ENCODE results near the gene SULT1A2.
"Not testable (repeated sequence)": the region's sequence is repeated elsewhere in the genome, so short reads cannot be mapped to it uniquely, and the experiment has no call there.

The SULT1A2 gene

DNA sequence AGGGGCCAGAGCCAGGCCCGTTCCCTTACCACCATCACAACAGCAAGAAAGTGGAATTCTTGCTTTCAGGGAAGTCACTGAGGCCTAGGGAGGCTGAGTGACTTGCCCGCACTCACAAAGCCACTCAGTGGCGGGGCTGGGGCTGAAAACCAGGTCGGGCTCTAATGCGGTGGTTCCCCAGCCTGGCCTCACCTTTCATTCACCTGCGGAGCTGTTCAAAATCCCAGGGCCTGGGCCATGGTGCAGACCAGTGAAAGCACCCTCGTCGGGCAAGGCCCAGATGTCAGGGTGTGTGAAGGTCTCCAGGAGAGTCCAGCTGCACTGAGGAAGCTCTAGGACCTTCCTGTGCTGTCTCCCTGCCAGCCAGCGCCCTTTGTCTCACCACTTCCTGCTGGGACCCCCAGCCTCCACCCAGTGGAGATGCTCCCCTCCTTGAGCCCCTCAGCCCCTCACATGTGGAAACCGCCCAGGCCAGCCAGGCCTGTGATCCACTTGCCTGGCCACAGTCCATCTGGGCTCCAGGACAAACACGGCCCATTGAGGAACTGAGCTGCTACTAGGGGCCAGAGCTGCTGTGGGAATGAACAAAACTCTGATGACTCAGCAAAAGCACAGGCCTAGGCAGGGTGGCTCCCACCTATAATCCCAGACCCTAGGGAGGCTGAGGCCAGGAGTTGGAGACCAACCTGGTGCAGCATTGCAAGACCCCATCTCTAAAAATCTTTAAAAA, 12.2 kb upstream of the SULT1A2 start:
- CTCF ChIA-PET = interaction anchor here (1.2 kb wide), 1 partner anchor 11 kb away, joined by 8 read pairs; no protein-coding TSS in a partner anchor
- WGBS (ENCODE audit: insufficient coverage) = 79% methylated on average over 10 of the region's 11 CpGs
- peak overlapping the region in 1 of 2 experiments; percentile 56 for H3K27ac ChIP-seq (ENCODE audit: insufficient read depth in 1 of 2, low read depth in 1 of 2, low read length in 2 of 2, poor library complexity in 1 of 2, severe bottlenecking in 2 of 2)
- H3K27me3 ChIP-seq (replicated peaks in 2 of 5; ENCODE audit: control insufficient read depth in 4 of 5, insufficient read depth in 5 of 5, low read length in 4 of 5); POLR2A ChIA-PET; H3K9me3 ChIP-seq (ENCODE audit: control extremely low read depth in 1 of 5, control insufficient read depth in 4 of 5, insufficient read depth in 2 of 5, low read depth in 1 of 5, low read length in 4 of 5): not testable (repeated sequence)
- peak overlapping the region in 6 of 7 experiments; percentile 5 to 60 (median 28) for H3K4me3 ChIP-seq (ENCODE audit: control insufficient read depth in 1 of 7, extremely low read depth in 1 of 7, insufficient read depth in 4 of 7, low read depth in 2 of 7, low read length in 6 of 7)
- DNase-seq = peak in 2 of 3 donors; percentile 23 to 26
- peaks cover 2 to 16% (median 8%) of the 10 kb centered on the region in 4 experiments for H3K36me3 ChIP-seq (ENCODE audit: control insufficient read depth in 4 of 4, insufficient read depth in 4 of 4, low read length in 3 of 4)
- H3K4me1 ChIP-seq (ENCODE audit: control extremely low read depth in 1 of 4, control insufficient read depth in 4 of 4, insufficient read depth in 4 of 4, low read length in 3 of 4) = peaks cover 10 to 24% (median 22%) of the 10 kb centered on the region in 4 experiments

- H3K4me3 ChIP-seq (ENCODE audit: control insufficient read depth in 1 of 7, extremely low read depth in 1 of 7, insufficient read depth in 4 of 7, low read depth in 2 of 7, low read length in 6 of 7); DNase-seq; H3K27ac ChIP-seq (ENCODE audit: insufficient read depth in 1 of 2, low read depth in 1 of 2, low read length in 2 of 2, poor library complexity in 1 of 2, severe bottlenecking in 2 of 2); H3K9me3 ChIP-seq (ENCODE audit: control extremely low read depth in 1 of 5, control insufficient read depth in 4 of 5, insufficient read depth in 2 of 5, low read depth in 1 of 5, low read length in 4 of 5); H3K27me3 ChIP-seq (replicated peaks in 2 of 5; ENCODE audit: control insufficient read depth in 4 of 5, insufficient read depth in 5 of 5, low read length in 4 of 5); POLR2A ChIA-PET; CTCF ChIA-PET: not testable (repeated sequence)
- Histone ChIP-seq H3K36me3 (ENCODE audit: control insufficient read depth in 4 of 4, insufficient read depth in 4 of 4, low read length in 3 of 4) (peaks cover 2 to 16% (median 8%) of the 10 kb centered on the region in 4 experiments), H3K4me1 (ENCODE audit: control extremely low read depth in 1 of 4, control insufficient read depth in 4 of 4, insufficient read depth in 4 of 4, low read length in 3 of 4) (peaks cover 10 to 29% (median 22%) of the 10 kb centered on the region in 4 experiments)
- WGBS (ENCODE audit: insufficient coverage) = no CpG with 5 or more reads among the region's 7 CpGs
Measured at GRCh38 chr16:28608496-28608808, 11.6 kb upstream of the SULT1A2 start.

- 100% methylated on average over 7 of the region's 10 CpGs for WGBS (ENCODE audit: insufficient coverage)
- H3K4me3 ChIP-seq (ENCODE audit: control insufficient read depth in 1 of 7, extremely low read depth in 1 of 7, insufficient read depth in 4 of 7, low read depth in 2 of 7, low read length in 6 of 7); POLR2A ChIA-PET; DNase-seq; CTCF ChIA-PET; H3K27me3 ChIP-seq (replicated peaks in 2 of 5; ENCODE audit: control insufficient read depth in 4 of 5, insufficient read depth in 5 of 5, low read length in 4 of 5); H3K9me3 ChIP-seq (ENCODE audit: control extremely low read depth in 1 of 5, control insufficient read depth in 4 of 5, insufficient read depth in 2 of 5, low read depth in 1 of 5, low read length in 4 of 5); H3K27ac ChIP-seq (ENCODE audit: insufficient read depth in 1 of 2, low read depth in 1 of 2, low read length in 2 of 2, poor library complexity in 1 of 2, severe bottlenecking in 2 of 2): not testable (repeated sequence)
- Histone ChIP-seq H3K36me3 (ENCODE audit: control insufficient read depth in 4 of 4, insufficient read depth in 4 of 4, low read length in 3 of 4) (peaks cover 2 to 16% (median 8%) of the 10 kb centered on the region in 4 experiments), H3K4me1 (ENCODE audit: control extremely low read depth in 1 of 4, control insufficient read depth in 4 of 4, insufficient read depth in 4 of 4, low read length in 3 of 4) (peaks cover 10 to 30% (median 22%) of the 10 kb centered on the region in 4 experiments)
Measured at GRCh38 chr16:28607681-28608495, 11.0 kb upstream of the SULT1A2 start.

- ChIA-PET CTCF (no interaction called here), POLR2A (no interaction called here)
- no peak overlapping the region for H3K4me3 ChIP-seq (ENCODE audit: control insufficient read depth in 1 of 7, extremely low read depth in 1 of 7, insufficient read depth in 4 of 7, low read depth in 2 of 7, low read length in 6 of 7)
- DNase-seq = no peak
- H3K9me3 ChIP-seq (ENCODE audit: control extremely low read depth in 1 of 5, control insufficient read depth in 4 of 5, insufficient read depth in 2 of 5, low read depth in 1 of 5, low read length in 4 of 5) = no peaks in the 10 kb centered on the region
- peaks cover 10 to 30% (median 22%) of the 10 kb centered on the region in 4 experiments for H3K4me1 ChIP-seq (ENCODE audit: control extremely low read depth in 1 of 4, control insufficient read depth in 4 of 4, insufficient read depth in 4 of 4, low read length in 3 of 4)
- H3K27ac ChIP-seq (ENCODE audit: insufficient read depth in 1 of 2, low read depth in 1 of 2, low read length in 2 of 2, poor library complexity in 1 of 2, severe bottlenecking in 2 of 2) = no peak overlapping the region
- H3K36me3 ChIP-seq (ENCODE audit: control insufficient read depth in 4 of 4, insufficient read depth in 4 of 4, low read length in 3 of 4) = peaks cover 2 to 16% (median 8%) of the 10 kb centered on the region in 4 experiments
- WGBS (ENCODE audit: insufficient coverage) = 99% methylated on average over 8 of the region's 9 CpGs
- H3K27me3 ChIP-seq (replicated peaks in 2 of 5; ENCODE audit: control insufficient read depth in 4 of 5, insufficient read depth in 5 of 5, low read length in 4 of 5) = no peaks in the 10 kb centered on the region
Measured at GRCh38 chr16:28607116-28607623, 10.3 kb upstream of the SULT1A2 start.

DNA sequence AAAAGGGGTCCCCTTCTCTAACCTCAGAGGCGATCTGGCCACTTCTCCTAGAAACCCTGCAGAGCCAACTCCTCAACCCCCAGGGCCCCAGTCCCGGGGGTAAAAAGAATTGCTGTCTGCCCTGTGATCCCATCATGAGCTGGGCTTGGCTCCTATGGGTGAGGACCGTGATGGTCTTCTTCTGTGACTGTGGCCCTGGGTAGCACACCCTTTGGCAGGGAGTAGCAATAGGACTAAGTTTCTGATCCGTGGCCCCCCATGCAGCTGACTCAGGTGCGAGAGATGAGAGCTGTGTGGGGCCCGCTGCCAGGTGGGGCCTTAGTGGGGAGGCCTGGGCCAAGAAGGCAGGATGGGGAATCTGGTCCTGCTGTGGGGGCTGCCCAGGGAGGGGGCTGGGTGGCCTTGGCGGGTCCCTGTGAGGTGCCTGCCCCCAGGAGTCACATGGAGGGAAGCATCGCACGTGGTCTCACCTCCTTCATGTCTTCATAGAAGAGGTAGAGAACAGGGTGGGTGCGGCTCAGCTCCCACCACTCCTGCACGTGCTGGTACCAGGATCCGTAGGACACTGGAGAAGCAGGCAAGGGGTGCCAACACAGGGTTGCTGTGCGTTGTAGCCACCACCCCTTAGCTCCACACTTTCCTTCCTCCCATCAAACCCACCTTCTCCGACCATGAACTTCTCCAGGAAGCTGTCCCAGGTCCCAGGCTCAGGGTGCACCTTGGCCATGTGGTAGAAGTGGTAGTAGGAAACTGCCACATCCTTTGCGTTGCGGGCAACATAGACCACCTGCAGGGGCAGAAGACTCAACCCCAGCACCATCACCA, 9.7 kb upstream of the SULT1A2 start:
- ChIA-PET CTCF (no interaction called here), POLR2A (no interaction called here)
- H3K4me1 ChIP-seq (ENCODE audit: control extremely low read depth in 1 of 4, control insufficient read depth in 4 of 4, insufficient read depth in 4 of 4, low read length in 3 of 4) = peaks cover 10 to 30% (median 22%) of the 10 kb centered on the region in 4 experiments

GRCh38 chr16:28604186-28604565, 7.3 kb upstream of the SULT1A2 start:
- H3K36me3 ChIP-seq (ENCODE audit: control insufficient read depth in 4 of 4, insufficient read depth in 4 of 4, low read length in 3 of 4) = peaks cover 2 to 16% (median 8%) of the 10 kb centered on the region in 4 experiments
- ChIA-PET CTCF (interaction anchor here (1.4 kb wide), 1 partner anchor 9 kb away, joined by 4 read pairs; no protein-coding TSS in a partner anchor), POLR2A (no interaction called here)
- H3K4me3 ChIP-seq (ENCODE audit: control insufficient read depth in 1 of 7, extremely low read depth in 1 of 7, insufficient read depth in 4 of 7, low read depth in 2 of 7, low read length in 6 of 7) = no peak overlapping the region
- H3K4me1 ChIP-seq (ENCODE audit: control extremely low read depth in 1 of 4, control insufficient read depth in 4 of 4, insufficient read depth in 4 of 4, low read length in 3 of 4) = peaks cover 0 to 9% (median 2%) of the 10 kb centered on the region in 4 experiments
- H3K27me3 ChIP-seq (replicated peaks in 2 of 5; ENCODE audit: control insufficient read depth in 4 of 5, insufficient read depth in 5 of 5, low read length in 4 of 5) = no peaks in the 10 kb centered on the region
- DNase-seq = no peak
- 81% methylated on average over 8 of the region's 8 CpGs for WGBS (ENCODE audit: insufficient coverage)
- no peak overlapping the region for H3K27ac ChIP-seq (ENCODE audit: insufficient read depth in 1 of 2, low read depth in 1 of 2, low read length in 2 of 2, poor library complexity in 1 of 2, severe bottlenecking in 2 of 2)
- H3K9me3 ChIP-seq (ENCODE audit: control extremely low read depth in 1 of 5, control insufficient read depth in 4 of 5, insufficient read depth in 2 of 5, low read depth in 1 of 5, low read length in 4 of 5) = no peaks in the 10 kb centered on the region

More for the DNA sequence above, 9.7 kb upstream of the SULT1A2 start:
- H3K27me3 ChIP-seq (replicated peaks in 2 of 5; ENCODE audit: control insufficient read depth in 4 of 5, insufficient read depth in 5 of 5, low read length in 4 of 5) = no peaks in the 10 kb centered on the region
- H3K4me3 ChIP-seq (ENCODE audit: control insufficient read depth in 1 of 7, extremely low read depth in 1 of 7, insufficient read depth in 4 of 7, low read depth in 2 of 7, low read length in 6 of 7) = no peak overlapping the region
- no peak for DNase-seq
- 92% methylated on average over 11 of the region's 16 CpGs for WGBS (ENCODE audit: insufficient coverage)
- peaks cover 2 to 16% (median 8%) of the 10 kb centered on the region in 4 experiments for H3K36me3 ChIP-seq (ENCODE audit: control insufficient read depth in 4 of 4, insufficient read depth in 4 of 4, low read length in 3 of 4)
- no peaks in the 10 kb centered on the region for H3K9me3 ChIP-seq (ENCODE audit: control extremely low read depth in 1 of 5, control insufficient read depth in 4 of 5, insufficient read depth in 2 of 5, low read depth in 1 of 5, low read length in 4 of 5)
- no peak overlapping the region for H3K27ac ChIP-seq (ENCODE audit: insufficient read depth in 1 of 2, low read depth in 1 of 2, low read length in 2 of 2, poor library complexity in 1 of 2, severe bottlenecking in 2 of 2)
